GM20431 (cell line): ENCODE data around the gene IRAG1.

Source experiments
- in situ Hi-C: fragments of 300-500 bp; cut with MseI, MboI; formaldehyde crosslinking; loops from one replicate; pipeline ENCODE4 v1.15.0; 2020; ENCODE audit warnings: low sequenced_read_pairs; ENCODE audit not compliant: unreplicated experiment

Gene IRAG1

DNA sequence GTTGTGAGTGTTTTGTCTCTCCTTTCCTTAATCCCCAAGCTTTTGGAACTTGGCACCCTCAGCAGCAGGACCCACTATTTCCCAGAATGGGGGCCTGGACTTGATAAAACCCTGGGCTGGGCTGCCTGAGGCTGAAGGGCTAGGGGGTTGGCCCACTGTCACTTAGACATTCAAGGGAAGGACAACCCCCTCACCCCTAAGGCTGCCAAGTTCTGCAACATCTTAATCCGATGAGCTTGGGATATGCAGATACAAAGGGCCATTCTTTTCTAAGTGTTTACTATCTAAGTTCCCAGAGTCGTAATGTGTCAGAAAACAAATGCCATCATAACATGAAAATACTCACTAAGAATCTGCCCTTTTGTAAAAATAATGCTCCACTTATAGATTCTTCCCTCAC is 42.9 kb downstream of the IRAG1 start:
- in situ Hi-C loops: no loop called here

GRCh38 chr11:10650166-10650565 is 43.4 kb downstream of the IRAG1 start:
- in situ Hi-C loops: no loop called here

DNA sequence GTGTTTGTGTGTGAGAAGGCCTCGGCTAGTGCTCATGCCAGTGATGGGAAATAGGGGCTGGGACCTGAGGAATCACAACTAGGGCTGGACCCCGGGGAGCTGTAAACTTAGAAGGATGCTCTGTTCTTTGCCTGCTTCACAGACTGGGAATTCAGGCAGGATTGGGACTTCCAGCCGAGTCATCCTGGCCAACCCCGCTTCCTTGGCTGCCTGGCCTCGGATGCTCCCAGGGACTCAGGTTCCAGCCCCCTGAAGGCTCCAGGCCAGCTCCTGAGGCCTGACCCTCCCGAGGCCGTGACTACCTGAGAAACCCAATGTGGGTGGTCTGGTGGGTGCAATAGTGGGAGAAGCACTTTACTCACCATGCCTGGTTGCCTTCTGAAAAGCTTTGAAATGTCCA is 44.7 kb downstream of the IRAG1 start:
- in situ Hi-C loops: no loop called here

GRCh38 chr11:10646681-10647355 is 46.7 kb downstream of the IRAG1 start:
- in situ Hi-C loops: no loop called here

DNA sequence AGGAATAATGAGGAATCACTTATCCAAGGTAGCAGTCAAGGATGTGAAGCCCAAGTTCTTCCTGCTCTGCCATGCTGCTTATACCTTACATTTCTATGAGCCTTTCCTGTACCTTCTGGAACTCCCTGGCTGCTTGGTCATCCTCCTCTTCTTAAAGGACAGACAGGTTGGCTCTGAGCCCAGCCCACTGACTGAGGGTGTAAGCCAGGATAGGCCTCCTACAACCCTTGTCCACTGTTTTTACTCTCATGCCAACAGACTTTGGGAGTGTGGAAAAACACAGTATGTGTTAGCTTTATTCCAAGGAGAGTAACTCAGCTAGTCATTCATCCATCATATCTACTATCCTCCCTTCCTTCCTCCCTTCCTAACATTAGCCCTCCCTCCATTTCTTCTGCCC is 47.5 kb downstream of the IRAG1 start:
- in situ Hi-C loops: no loop called here

GRCh38 chr11:10645212-10645795 is 48.3 kb downstream of the IRAG1 start:
- in situ Hi-C loops: no loop called here
